Activated CD8-positive, alpha-beta memory T cell treated with anti-CD3 and anti-CD28 coated beads for 1 hour (primary cell): ENCODE data around the gene LAMC1.

Source experiments
- DNase-seq, 2 donors: peaks; one replicate each; pipeline ENCODE4 v3.0.0-alpha.2; 2020; ENCODE audit warnings: low read depth in 1 of 2; ENCODE audit errors: extremely low read depth in 1 of 2

The LAMC1 gene

GRCh38 chr1:183019860-183020259, 3.4 kb upstream of the LAMC1 start:
- DNase-seq = no peak

GRCh38 chr1:183021405-183022201, 1.6 kb upstream of the LAMC1 start:
- DNase-seq = no peak

- no peak for DNase-seq
These were observed 746 bp upstream of the LAMC1 start for GRCh38 chr1:183022202-183023145.

- DNase-seq = no peak
These were observed 539 bp downstream of the LAMC1 start for GRCh38 chr1:183023601-183024316.

GRCh38 chr1:183024317-183025009, 1.2 kb downstream of the LAMC1 start:
- DNase-seq = no peak

- no peak for DNase-seq
These were observed 1.8 kb downstream of the LAMC1 start for GRCh38 chr1:183025010-183025337.

- DNase-seq = no peak
These were observed 2.9 kb downstream of the LAMC1 start for GRCh38 chr1:183025782-183026774.

- no peak for DNase-seq
These were observed 3.8 kb downstream of the LAMC1 start for GRCh38 chr1:183027031-183027430.

GRCh38 chr1:183027791-183028190, 4.6 kb downstream of the LAMC1 start:
- DNase-seq = no peak

- DNase-seq = no peak
These were observed 6.4 kb downstream of the LAMC1 start for GRCh38 chr1:183029591-183030000.

GRCh38 chr1:183030053-183030452, 6.8 kb downstream of the LAMC1 start:
- no peak for DNase-seq

GRCh38 chr1:183032122-183032921, 9.1 kb downstream of the LAMC1 start:
- no peak for DNase-seq

GRCh38 chr1:183033205-183033604, 10.0 kb downstream of the LAMC1 start:
- DNase-seq = no peak

GRCh38 chr1:183034682-183035081, 11.5 kb downstream of the LAMC1 start:
- no peak for DNase-seq

GRCh38 chr1:183038333-183038866, 15.2 kb downstream of the LAMC1 start:
- no peak for DNase-seq

GRCh38 chr1:183038913-183039312, 15.7 kb downstream of the LAMC1 start:
- DNase-seq = no peak

- no peak for DNase-seq
These were observed 16.1 kb downstream of the LAMC1 start for GRCh38 chr1:183039330-183039729.

- no peak for DNase-seq
These were observed 16.8 kb downstream of the LAMC1 start for GRCh38 chr1:183039985-183040447.
